Heart right ventricle (tissue), 16 donors: ENCODE results near the gene HOXC12. TPM values are rescaled to one million over a fixed set of nuclear protein-coding genes. Genes with fewer than 3 reads are reported as not detected.

ENCODE experiments used
- ATAC-seq, 8 donors: fragments of 200-7000 bp; cut with Tn5 transposase; one replicate each; pipeline ENCODE4 v1.9.1; 2020; ENCODE audit warnings: mild to moderate bottlenecking in 8 of 8, moderate library complexity in 8 of 8, moderate number of reproducible peaks in 1 of 8
- DNase-seq, 2 donors: peaks; one replicate each; pipeline ENCODE4 v3.0.0-alpha.2; 2020
- H3K27ac ChIP-seq, 10 donors: fragments of 200-600 bp; sonication (generic) in 2 of 10; one replicate each; pipeline versions ENCODE4 v1.5.0 to v1.8.0; 2020 to 2022; ENCODE audit warnings: mild to moderate bottlenecking in 3 of 10
- H3K27me3 ChIP-seq, 7 donors: fragments of 200-600 bp; one replicate each; pipeline ENCODE4 v1.8.0; 2021 to 2022; ENCODE audit warnings: mild to moderate bottlenecking in 2 of 7
- H3K36me3 ChIP-seq, 9 donors: fragments of 200-600 bp; sonication (generic) in 1 of 9; one replicate each; pipeline versions ENCODE4 v1.5.0 to v1.8.0; 2020 to 2022; ENCODE audit warnings: mild to moderate bottlenecking in 2 of 9
- H3K4me1 ChIP-seq, 9 donors: fragments of 200-600 bp; sonication (generic) in 1 of 9; one replicate each; pipeline versions ENCODE4 v1.5.0 to v1.8.0; 2020 to 2022; ENCODE audit warnings: mild to moderate bottlenecking in 4 of 9
- H3K4me3 ChIP-seq, 10 donors: fragments of 200-600 bp; sonication (generic) in 2 of 10; one replicate each; pipeline versions ENCODE4 v1.5.0 to v1.8.0; 2020 to 2022; ENCODE audit warnings: mild to moderate bottlenecking in 7 of 10, moderate library complexity in 2 of 10
- H3K9me3 ChIP-seq, 11 donors: fragments of 200-600 bp in 10 of 11; sonication (generic) in 2 of 11; one replicate each; pipeline versions ENCODE4 v1.5.0 to v1.8.0; 2013 to 2022; ENCODE audit warnings: mild to moderate bottlenecking in 2 of 11, control low read depth in 1 of 11, moderate library complexity in 1 of 11
- whole genome bisulfite sequencing, 2 donors: extraction: QIAGEN DNeasy Blood & Tissue Kit; methylation state at CpG; one replicate each; pipeline ENCODE4 v1.1.7; 2013; ENCODE audit warnings: inconsistent platforms in 1 of 2; 5-methylcytosine and 5-hydroxymethylcytosine counted together
- intact Hi-C, 10 donors: fragments of 100-400 bp; cut with DNase I; formaldehyde crosslinking; loops; one replicate each; pipeline versions ENCODE4 v1.11.1 to v1.14.2; 2022
- polyA plus RNA-seq, 2 donors: library from polyadenylated mRNA; stranded (reverse); fragments of 200-250 nt; gene quantifications; one replicate each; pipeline ENCODE4 v1.2.3, GENCODE V29; 2013
- total RNA-seq, 10 donors: library from RNA; stranded (reverse); fragmentation: NEBNext Ultra II Directional in 3 of 10; extraction: Animal tissue kit (Norgen Biotek cat#: 25700) in 3 of 10; gene quantifications; one replicate each; pipeline versions ENCODE4 v1.2.1 to v1.2.4, GENCODE V29; 2021 to 2023
- TF ChIP-seq, protein P1 (sequence below), 9 donors: fragments of 200-600 bp; sonication (generic) in 2 of 9; IDR thresholded peaks; one replicate each; pipeline versions ENCODE4 v1.5.0 to v1.8.0; 2021 to 2022; ENCODE audit warnings: antibody characterized with exemption in 9 of 9, mild to moderate bottlenecking in 5 of 9, moderate library complexity in 1 of 9
- donor health status: Arrhythmogenic right ventricular cardiomyopathy.
- donor health status: ischemic (EF 13 %, LVEDD 7.1; RV severe dilation, severe dysfunction).
- donor health status: healthy with polysubstance abuse.
- donor health status: DM: no; HTN: yes; CAD: no.
- donor health status: DM: no; HTN: no; CAD: no.
- donor health status: ischemic (EF 25% LVEDD 6.9; RV normal size, moderate dysfunction).
- donor health status: ischemic (EF 25% LVEDD 5.7; RV mildly dilated, moderate dysfunction).
- donor health status: healthy.
- donor health status: DM: yes; HTN: yes; CAD: no.
- donor health status: Ischemic cardiomyopathy.
- donor health status: ischemic (EF 35%, LVEDD 5.7; RV mildly dilated, moderate dysfunction).
- donor health status: nonischemic (EF 11% LVEDD 7.7; RV severe dilation, severe dysfunction).
- donor health status: DM: yes; HTN: yes; CAD: no.
- donor health status: PGD.
- donor health status: ischemic (EF 29% LVEDD 5.4; RV normal size, mild dysfunction).
- donor health status: nonischemic (EF 23%, LVEDD 6.1; RV moderate dilation, normal function).

The HOXC12 gene
- total and polyA plus RNA-seq, 12 donors: not detected

DNA sequence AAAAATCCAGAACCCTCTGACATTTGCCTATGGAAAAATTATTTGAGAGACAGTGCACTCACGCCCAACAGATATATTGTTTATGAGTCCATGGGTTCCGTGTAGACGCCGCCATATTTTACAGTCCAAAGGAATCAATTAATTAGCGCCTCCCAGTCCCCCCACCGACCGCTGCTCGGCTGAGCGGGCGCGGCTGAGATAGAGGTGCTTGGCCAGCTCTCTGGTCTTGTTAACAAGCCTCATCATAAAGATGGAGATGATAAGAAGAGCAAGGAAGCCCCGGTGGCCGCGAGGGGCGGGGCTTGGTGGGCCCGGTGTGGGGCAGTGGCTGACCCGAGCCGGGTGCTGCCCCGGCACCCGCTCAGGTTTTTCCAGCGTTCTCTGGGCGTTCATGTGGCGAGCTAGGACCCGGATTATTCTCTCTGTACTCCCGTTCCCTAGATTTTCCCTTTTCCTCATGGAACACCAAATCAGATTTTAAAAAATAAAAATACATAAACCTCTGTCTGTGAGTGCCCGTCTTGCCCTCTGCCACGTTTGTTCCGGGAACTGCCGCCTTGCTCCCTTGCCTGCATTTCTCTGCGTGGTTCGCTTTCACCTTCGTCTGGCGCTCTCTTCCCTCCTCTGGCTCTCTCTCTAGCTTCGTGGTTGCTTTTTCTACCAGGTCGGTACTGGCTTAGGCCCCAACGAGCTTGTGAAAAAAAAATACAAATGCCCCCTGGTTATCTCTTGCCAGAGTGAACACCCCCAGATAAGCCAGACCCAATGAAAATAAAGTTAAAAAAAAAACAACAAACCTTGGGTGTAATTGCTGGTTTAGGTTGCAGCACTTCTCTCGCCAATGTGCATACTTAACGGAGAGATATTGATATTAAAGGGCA, 9.0 kb downstream of the HOXC12 start:
- Histone ChIP-seq H3K27me3 (peaks cover 58 to 100% (median 100%) of the 10 kb centered on the region in 7 donors), H3K4me3 (no peak overlapping the region), H3K36me3 (no peaks in the 10 kb centered on the region), H3K9me3 (no peaks in the 10 kb centered on the region), H3K4me1 (peaks cover 0 to 22% (median 4%) of the 10 kb centered on the region in 9 donors), H3K27ac (no peak overlapping the region)
- no peak for ATAC-seq
- no peak for DNase-seq
- WGBS, 2 donors: 6 to 9% methylated on average over 38 of the region's 38 CpGs
- intact Hi-C loops: no loop called here
- TF ChIP-seq, protein P1, sequence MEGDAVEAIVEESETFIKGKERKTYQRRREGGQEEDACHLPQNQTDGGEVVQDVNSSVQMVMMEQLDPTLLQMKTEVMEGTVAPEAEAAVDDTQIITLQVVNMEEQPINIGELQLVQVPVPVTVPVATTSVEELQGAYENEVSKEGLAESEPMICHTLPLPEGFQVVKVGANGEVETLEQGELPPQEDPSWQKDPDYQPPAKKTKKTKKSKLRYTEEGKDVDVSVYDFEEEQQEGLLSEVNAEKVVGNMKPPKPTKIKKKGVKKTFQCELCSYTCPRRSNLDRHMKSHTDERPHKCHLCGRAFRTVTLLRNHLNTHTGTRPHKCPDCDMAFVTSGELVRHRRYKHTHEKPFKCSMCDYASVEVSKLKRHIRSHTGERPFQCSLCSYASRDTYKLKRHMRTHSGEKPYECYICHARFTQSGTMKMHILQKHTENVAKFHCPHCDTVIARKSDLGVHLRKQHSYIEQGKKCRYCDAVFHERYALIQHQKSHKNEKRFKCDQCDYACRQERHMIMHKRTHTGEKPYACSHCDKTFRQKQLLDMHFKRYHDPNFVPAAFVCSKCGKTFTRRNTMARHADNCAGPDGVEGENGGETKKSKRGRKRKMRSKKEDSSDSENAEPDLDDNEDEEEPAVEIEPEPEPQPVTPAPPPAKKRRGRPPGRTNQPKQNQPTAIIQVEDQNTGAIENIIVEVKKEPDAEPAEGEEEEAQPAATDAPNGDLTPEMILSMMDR (IDR thresholded peaks at IDR 0.05): no peak

DNA sequence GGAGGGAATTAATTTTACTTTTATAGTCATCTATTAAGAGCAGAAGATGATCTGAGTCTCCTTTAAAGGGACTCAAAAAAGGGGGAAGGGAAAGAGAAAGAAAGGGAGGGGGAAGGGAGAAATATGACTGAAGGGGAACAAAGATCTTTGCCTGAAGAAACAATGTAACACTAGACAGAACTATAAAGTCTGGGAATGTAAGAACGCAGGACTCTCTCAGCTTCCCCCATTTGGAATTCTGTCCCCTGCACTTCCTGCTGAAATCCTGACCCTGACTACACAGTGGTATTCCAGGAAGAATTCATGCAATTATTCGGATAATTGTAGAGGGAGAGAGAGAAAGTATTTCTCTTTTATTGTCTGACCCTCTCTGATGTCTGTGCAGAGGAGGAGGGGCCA, 9.6 kb downstream of the HOXC12 start:
- Histone ChIP-seq H3K27me3 (peaks cover 62 to 100% (median 100%) of the 10 kb centered on the region in 7 donors), H3K27ac (no peak overlapping the region), H3K36me3 (no peaks in the 10 kb centered on the region), H3K4me1 (peaks cover 0 to 22% (median 4%) of the 10 kb centered on the region in 9 donors), H3K4me3 (no peak overlapping the region), H3K9me3 (no peaks in the 10 kb centered on the region)
- 8 to 9% methylated on average over 2 of the region's 2 CpGs for WGBS, 2 donors
- TF ChIP-seq, protein P1 (IDR thresholded peaks at IDR 0.05): no peak
- intact Hi-C loops: no loop called here
- ATAC-seq (no peak), DNase-seq (no peak)

DNA sequence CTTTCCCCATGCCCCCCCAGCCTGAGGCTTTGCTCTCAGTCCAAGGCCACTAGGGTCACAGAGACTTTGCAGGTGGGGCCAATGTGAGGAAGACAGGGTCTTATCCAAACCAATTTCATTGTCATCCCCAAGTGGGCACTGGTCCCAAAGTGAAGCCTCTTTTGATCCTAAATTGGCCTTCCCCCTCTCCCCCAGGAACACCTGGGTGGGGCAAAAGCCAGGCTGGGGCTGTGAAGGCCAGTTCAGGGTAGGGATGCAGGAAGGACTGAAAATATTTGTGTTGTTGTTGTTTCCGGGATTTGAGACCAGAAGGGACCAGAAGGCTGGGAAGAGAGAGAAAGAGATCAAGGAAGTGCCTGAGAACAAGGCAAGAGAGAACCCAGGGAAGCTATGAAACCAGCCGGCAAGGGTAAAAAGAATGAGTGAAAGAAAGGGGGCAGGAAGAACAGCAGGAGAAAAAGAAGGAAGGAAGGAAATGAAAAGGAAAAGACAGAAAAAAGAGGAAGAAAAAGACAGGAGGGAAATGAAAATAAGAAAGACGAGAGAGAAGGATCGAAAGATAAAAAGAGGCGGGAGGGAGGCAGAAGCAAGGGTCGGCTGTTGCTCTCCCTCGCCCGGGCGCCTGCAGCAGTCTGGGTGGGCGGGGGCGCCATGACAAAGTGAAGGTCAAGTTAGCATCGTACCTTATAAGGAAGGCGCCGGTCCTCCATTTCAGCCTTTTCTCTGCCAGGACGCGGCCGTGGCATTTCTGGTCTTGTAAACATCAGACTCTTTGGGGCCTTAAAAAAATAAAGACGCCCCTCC, 10.8 kb downstream of the HOXC12 start:
- intact Hi-C loops: no loop called here
- TF ChIP-seq, protein P1 (IDR thresholded peaks at IDR 0.05): no peak
- Histone ChIP-seq H3K4me1 (peaks cover 0 to 22% (median 4%) of the 10 kb centered on the region in 9 donors), H3K4me3 (no peak overlapping the region), H3K27ac (no peak overlapping the region), H3K27me3 (peaks cover 66 to 100% (median 100%) of the 10 kb centered on the region in 7 donors), H3K9me3 (no peaks in the 10 kb centered on the region), H3K36me3 (no peaks in the 10 kb centered on the region)
- DNase-seq: no peak
- 1 to 3% methylated on average over 18 of the region's 18 CpGs for WGBS, 2 donors
- no peak for ATAC-seq

- WGBS, 2 donors: 3 to 4% methylated on average over 14 to 15 of the region's 15 CpGs
- Histone ChIP-seq H3K4me1 (peaks cover 0 to 19% (median 4%) of the 10 kb centered on the region in 9 donors), H3K36me3 (no peaks in the 10 kb centered on the region), H3K27ac (no peak overlapping the region), H3K4me3 (no peak overlapping the region), H3K27me3 (peaks cover 65 to 100% (median 100%) of the 10 kb centered on the region in 7 donors), H3K9me3 (no peaks in the 10 kb centered on the region)
- intact Hi-C loops: no loop called here
- TF ChIP-seq, protein P1 (IDR thresholded peaks at IDR 0.05): no peak
- no peak for ATAC-seq
- DNase-seq: no peak
Measured at GRCh38 chr12:53966085-53966384, 11.3 kb downstream of the HOXC12 start.
